GM19467 (cell line): ENCODE data around the gene ERGIC3.

Experiments
- ATAC-seq: cut with Tn5 transposase; IDR thresholded peaks from one replicate; pipeline ENCODE4 v1.9.1; 2021; ENCODE audit warnings: mild to moderate bottlenecking, moderate library complexity; ENCODE audit not compliant: unreplicated experiment

ERGIC3 gene

GRCh38 chr20:35595456-35595855 lies 53.6 kb downstream of the ERGIC3 start:
- no peak for ATAC-seq

DNA sequence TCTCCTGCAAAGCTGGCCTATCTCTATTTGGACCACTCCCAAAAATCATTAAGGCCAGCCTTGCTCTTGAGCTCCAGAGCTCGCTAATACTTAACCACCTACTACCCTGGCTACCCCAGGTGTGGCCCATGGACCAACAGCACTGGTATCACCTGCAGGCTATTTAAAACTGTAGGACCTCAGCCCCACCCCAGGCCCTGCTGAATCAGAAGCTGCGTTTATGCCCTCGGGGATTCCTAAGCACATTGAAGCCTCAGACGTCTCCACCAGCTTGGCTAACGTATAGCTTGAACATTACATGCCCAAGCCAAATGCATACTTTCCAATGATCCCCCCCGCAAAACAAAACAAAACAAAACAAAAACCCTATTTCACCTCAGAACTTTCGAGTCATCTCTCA lies 54.0 kb downstream of the ERGIC3 start:
- ATAC-seq: no peak

DNA sequence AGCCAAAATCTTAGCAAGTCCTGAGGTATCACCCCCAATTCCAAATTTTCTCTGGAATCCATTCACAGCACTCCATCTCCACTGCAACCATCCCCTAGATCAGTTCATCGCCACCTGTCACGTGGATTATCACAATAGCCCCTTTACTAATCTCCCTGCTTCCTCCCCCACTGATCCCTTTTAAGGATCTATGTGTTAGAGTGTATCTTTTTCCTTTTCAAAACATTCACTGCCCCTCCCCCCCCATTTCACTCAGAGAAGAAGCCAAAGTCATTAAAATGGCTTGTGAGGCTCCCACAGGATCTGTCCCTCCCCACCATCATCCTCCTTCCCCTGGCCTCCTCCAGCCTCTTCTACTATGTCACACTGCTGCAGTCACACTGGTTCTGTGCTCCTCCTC lies 55.3 kb downstream of the ERGIC3 start:
- no peak for ATAC-seq

DNA sequence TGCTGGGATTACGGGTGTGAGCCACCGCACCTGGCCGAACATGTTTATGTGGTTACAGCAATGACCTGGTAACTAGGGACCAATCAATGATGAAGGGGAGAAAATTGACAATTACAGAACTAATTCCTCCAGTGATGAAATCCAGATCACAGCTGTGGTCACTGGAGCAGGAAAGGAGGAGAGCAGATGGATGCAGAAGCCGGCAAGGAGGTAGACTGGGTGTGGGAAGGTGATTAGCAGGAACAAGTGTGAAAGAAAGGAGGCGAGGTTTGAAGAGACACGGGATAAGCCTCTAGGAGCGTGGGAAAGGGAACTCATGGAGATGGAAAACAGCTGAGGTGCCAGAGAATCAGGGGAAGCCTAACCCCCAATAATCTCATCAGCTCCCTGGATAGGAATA lies 56.6 kb downstream of the ERGIC3 start:
- no peak for ATAC-seq

GRCh38 chr20:35598899-35599775 lies 57.3 kb downstream of the ERGIC3 start:
- ATAC-seq: no peak

GRCh38 chr20:35599776-35600120 lies 57.9 kb downstream of the ERGIC3 start:
- no peak for ATAC-seq

- no peak for ATAC-seq
These were observed 58.5 kb downstream of the ERGIC3 start for GRCh38 chr20:35600176-35600992.

DNA sequence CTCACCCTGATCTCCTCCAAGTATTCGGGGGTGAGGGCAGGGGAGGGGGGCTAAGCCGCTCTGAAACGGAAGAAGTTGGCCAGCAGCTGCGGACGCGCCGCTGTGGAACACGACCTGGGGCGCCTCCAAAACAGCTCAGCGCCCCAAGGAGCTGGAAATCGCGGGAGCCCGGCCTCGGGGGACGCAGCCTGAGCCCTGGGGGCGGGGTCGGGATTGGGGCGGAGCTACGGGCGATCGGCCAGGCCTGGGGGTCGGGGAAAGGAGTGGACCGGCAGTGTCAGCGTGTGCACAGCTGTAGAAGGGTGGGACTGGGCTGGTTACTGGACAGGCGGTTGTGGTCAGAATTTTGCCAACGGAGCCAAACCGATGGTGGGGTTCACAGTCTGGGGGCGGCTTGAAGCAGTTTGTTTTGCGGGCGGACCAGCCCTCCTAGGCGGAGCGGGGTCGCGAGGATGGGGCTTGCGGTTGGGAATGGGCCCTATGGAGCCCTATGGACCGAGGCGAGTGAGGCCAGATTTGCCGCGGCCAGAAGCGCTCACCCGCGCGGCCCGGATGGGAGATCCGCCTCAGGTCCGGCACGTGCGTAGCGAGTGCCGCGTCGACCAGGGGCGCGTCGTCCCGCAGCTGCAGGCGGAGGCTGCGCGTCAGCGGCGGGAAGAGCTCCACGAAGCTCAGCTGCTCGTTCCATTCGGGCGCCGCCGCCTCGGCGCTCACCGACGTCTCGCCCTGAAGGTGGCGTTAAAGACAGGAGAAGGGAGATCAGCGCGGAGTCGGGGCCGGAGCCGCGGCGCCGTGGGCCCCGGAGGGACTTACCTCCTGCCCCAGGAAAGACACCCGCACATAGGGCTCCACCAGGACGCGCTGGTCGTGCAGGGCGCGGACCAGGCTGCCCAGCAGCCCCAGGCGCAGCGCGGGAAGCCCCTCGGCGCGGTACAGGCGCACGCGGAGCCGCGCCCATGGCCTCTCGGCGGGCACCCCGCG lies 59.4 kb downstream of the ERGIC3 start:
- no peak for ATAC-seq

- ATAC-seq: no peak
These were observed 60.1 kb downstream of the ERGIC3 start for GRCh38 chr20:35601990-35602389.

DNA sequence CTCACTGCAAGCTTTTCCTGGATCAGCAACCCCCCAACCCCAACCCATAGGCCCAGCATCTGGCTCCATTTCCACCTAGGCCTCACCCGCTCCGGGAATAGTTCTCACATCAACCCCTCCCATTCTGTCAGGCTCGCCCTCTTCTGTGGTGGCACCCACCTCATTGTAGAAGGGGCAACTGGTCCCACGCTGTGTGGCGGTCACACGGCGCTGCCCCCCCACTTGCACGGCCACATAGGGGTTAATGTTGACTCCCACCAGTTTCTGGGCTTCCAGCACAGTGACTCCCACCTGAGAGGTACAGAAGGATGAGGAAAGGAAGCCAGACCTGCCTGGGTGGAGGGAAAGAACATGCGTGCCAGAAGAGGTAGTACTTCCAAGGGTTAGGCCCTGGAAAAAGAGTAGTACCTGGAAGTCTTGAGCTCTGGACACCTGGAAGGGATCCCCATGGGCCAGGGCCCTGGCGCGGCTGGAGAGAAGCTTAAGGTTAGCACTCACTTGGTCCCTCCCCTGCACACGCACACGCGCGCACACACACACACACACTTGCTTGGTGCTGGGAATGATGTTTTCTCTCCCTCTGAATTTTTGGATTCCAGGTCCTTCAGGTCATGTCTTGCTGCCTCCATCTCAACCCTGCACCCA lies 61.1 kb downstream of the ERGIC3 start:
- no peak for ATAC-seq

- ATAC-seq: no peak
These were observed 62.0 kb downstream of the ERGIC3 start for GRCh38 chr20:35603695-35604448.

DNA sequence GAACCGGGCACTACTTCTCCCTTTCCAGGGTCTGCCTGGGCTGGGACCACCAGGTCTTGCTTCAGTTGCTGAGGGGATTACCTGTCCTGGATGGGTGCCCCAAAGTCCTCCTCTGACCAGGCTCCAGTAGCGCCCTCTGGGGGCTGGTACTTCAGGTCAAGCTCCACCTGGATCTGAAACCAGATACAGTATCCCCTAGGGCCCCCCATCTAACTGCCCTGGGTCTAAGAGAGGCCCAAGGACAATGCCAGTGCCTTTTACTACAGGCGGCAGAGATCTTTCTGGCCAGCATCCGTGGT lies 62.5 kb downstream of the ERGIC3 start:
- no peak for ATAC-seq

DNA sequence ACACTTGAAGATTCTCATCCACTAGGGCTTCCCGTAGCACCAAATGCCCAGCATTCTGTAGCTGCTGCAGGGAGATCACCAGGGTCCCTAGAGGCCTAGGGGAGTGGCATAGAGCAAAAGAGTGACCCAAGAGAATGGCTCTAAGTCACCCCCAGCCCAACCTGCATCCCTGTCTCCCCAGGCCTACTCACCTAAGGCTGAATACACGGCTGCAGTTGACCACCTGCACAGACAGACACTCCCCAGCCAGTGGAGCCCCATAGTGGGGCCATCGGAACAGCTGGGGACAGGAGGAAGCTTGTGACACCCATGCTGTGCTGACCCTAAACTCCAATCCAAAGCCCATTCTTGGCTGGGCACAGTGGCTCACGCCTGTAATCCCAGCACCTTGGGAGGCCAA lies 64.2 kb downstream of the ERGIC3 start:
- ATAC-seq: no peak
